GM18870 (cell line): ENCODE data around the gene PRR15L.

ENCODE experiments used
- ATAC-seq: cut with Tn5 transposase; IDR thresholded peaks from one replicate; pipeline ENCODE4 v1.9.1; 2021; ENCODE audit warnings: moderate library complexity; ENCODE audit not compliant: unreplicated experiment

Gene PRR15L

GRCh38 chr17:47962901-47963300 lies 5.2 kb upstream of the PRR15L start:
- no peak for ATAC-seq

- ATAC-seq, result no peak
Measured at GRCh38 chr17:47961406-47961805, 3.7 kb upstream of the PRR15L start.

GRCh38 chr17:47959825-47960655 lies 2.4 kb upstream of the PRR15L start:
- no peak for ATAC-seq

DNA sequence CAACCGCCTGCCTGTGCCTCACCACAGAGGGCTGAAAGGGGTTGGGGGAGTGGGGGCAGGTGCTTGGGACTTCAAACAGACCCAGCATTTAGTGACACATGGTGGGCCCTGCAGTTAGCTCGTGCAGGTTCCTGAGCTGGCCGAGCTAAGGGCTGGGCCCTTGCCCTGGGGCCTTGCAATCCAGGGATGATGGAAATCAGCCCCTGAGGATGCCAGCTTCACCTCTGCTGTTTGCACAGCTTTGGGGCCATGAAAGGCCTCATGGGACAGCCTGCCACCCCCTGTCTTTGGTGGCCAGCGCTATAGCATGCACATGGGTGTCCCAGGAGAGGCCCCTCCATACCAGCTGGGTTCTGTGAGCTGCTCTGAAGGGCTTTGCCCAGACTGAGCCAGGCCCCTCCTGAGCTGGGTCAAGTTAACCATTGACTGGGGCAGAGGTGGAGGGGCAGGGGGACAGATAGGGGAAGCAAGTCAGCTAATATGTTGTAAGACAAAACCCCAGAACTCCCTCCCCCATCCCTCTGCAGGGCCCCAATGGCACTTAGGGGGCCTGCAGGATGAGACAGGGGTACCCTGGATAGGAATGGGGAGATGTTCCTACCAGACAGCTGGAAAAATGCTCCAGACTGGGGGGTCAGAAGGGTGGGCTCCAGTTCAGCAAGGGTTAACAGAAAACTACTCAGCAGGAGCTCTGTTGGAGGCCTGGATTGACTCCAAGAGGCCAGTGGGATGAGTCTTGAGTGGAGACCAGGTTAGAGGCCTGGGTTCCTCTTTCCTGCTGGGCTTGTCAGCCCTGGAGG lies 692 bp downstream of the PRR15L start:
- ATAC-seq, result no peak

GRCh38 chr17:47955497-47956461 lies 1.9 kb downstream of the PRR15L start:
- no peak for ATAC-seq

DNA sequence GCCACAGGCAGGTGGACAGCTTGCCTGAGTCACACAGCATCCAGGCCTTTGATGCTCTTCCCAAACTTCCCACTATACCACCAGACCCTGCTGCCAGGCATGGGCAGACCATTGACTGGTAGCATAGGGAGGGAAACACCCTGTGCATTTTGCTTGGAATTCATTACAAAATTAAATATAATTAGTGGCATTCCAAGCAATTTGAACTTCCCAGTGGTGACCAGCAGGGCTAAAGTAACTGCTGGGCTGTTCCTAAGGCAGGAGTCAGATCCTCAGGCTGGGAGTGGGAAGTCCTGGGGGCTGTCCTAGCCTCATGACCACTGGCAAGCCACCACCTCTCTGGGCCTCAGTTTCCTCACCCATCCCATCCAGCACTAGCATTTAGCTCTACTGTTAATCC lies 3.8 kb downstream of the PRR15L start:
- ATAC-seq, result no peak

DNA sequence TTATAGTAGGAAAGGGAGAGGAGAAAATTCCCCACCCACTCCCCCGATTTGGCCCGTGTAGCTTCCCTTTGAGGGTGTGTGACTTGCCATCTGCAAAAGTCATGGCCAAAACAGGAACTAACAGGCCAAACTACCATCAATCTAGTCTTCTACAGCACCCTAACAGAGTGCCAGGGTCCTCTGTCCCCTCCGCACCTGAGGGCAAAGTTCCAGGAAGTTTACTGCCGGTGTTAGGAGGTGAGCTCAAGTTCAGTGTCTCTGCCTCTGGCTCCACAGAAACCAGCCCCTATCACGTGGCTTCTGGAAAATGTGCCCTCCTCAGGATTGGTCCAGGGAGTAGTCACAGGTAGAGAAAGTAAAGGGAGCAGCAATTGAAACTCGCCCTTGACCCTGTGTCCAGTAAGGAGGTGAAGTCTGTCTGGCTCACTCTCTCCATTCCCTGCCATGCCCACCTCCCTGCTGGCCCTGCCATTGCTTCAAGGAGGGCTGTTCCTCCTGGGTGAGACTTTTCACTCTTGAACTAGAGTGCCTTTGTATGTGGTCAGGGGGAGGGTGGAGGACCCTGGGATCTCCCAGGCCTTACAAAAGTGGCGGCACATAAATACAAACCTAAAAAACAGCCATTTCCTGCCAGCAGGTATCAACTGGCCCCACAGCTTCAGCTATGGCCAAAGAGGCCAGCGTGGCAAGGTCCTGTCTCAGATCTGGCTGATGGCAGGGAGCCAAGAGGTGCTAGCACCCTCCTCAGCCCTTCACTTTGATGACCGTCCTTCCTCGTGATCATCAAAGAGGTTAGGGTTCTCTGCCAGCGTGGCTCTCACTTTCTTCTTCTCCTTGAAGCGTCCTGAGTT lies 5.3 kb downstream of the PRR15L start:
- no peak for ATAC-seq

GRCh38 chr17:47950448-47950847 lies 7.2 kb downstream of the PRR15L start:
- ATAC-seq, result no peak

DNA sequence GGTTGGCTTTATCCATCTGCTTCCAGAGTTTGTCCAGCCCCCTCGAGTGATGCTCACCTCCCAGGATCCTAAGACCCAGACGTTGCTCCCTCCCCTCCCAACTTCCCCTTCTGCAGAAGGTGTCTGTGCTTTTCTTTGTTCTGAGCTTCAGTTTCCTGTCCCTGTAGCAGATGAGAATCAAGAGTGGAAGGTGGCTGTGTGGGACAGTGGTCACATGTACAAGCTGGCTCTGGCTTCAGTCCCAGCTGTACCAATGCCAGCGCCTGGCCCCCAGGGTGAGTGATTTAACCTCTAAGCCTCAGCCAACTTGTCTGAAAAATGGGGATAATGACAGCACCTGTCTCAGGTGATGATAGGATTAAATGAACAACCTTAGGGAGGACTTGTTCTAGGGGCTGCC lies 7.7 kb downstream of the PRR15L start:
- no peak for ATAC-seq

GRCh38 chr17:47949197-47949759 lies 8.4 kb downstream of the PRR15L start:
- no peak for ATAC-seq

DNA sequence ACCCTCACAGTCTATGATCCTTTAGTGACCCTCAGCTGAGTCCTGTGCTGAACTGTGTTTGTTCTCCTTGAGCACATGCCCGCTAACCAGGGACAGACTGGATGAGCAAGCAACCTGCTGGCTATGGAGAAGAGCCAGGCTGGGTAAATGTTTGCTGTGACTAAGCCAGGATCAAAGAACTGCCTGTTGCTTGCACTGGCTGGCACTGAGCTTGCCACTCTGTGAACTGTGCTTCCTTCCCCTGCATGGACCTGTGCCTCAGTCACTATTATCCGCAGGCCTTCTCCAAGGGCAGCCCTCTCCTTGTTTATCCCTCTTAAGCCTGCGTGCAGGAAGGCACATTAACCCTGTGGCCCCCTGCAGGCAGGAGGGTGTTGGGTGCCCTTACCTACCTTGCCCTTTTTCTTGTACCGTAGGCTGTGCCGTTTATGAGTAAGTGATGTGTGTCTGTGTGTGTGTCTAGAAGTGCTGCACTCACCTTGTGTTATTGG lies 8.9 kb downstream of the PRR15L start:
- ATAC-seq, result no peak

DNA sequence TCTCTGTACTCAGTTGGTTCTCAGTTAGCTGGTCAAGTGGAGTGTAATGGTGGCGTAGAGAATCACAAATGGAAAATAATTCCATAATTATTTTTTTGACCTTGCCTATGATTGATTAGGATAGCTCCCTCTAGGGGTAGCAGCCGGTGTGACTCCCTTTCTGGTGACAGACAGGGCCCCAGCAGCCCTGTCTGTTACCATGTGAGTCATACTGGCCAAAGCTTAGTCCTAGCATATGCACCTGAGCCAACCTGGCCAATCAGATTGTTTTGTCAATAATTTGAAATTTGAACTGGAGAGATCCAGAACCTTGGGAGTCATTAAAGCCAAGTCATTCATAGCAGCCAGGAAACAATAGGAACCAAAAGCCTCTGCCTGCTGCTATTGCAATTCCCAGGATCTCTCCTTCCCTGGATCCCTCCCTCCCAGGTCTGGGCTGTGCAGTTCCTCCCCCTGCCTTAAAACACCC lies 10.7 kb downstream of the PRR15L start:
- ATAC-seq, result no peak

DNA sequence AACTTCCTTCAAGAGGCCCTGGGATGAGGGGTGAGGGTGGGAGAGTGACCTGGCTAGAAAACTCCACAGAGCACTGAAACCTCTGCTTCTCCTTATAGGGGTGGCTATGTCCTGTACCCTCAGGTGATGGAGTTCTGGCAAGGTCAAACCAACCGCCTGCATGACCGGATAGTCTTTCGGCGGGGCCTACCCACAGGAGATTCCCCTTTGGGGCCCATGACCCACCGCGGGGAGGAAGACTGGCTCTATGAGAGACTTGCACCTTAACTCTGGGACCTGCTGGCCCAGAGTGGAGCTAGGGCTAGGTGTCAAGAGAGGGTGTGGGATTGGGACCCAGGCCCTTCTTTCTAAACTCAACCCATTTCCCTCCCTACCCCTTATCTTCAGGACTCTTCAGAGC lies 11.2 kb downstream of the PRR15L start:
- no peak for ATAC-seq

DNA sequence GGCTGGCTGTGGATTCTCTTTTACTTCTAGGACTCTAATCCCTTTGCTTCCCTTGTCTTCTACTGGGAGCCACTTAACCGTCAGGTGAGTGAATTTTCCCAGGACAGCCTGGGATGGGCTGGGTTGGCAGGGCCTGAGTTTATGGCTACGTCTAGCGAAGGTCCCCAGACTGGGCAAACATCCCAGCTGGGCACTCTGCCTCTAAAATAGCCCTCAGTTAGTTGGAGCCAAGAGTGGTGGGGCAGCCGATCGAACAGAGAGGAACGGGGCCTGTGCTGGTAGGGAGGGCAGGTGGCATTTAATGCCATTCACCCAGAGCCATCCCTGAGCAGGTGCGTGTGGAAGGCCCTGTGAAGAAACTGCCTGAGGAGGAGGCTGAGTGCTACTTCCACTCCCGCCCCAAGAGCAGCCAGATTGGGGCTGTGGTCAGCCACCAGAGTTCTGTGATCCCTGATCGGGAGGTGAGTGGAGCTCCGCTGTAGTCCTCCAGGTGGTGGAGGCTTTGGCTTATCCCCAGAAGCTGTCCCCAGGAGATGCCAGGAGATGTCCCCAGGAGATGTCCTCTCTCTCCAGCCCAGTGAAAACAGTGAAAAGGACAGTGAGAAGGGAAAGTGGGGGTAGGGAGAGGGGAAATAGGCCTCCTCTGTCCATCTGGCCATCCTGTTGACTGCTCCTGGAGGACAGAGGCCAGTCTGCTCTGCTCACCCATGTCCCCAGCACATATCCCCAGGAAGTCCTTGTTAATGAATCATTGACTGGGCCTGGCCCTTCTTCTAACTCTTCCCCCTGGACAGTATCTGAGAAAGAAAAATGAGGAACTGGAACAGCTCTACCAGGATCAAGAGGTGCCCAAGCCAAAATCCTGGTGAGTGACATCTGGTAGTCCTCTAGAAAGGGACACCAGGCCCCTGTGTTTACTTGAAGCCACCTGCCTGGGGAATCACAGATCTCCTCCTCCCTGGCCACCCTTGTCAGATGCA lies 11.9 kb downstream of the PRR15L start:
- ATAC-seq, result no peak

DNA sequence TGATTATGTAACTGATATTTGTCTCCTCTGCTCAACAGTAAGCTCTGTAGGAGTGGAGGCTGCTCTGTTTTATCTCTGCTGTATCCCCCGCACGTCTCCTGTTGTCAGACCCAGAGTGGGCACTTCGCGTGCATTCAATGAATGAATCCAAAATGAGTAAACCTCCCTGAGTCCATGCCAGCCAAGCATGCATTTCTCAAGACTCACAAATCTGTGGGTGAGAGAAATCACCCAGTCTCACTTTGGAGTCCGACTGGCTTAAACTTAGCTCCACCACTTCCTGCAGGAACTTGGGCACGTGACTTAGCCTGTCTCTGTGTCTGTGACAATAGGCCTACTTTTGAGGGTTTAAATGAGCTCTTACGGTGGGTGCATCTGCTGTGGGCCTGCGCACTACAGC lies 12.6 kb downstream of the PRR15L start:
- ATAC-seq, result no peak

- ATAC-seq, result no peak
Measured at GRCh38 chr17:47942568-47942967, 15.1 kb downstream of the PRR15L start.

DNA sequence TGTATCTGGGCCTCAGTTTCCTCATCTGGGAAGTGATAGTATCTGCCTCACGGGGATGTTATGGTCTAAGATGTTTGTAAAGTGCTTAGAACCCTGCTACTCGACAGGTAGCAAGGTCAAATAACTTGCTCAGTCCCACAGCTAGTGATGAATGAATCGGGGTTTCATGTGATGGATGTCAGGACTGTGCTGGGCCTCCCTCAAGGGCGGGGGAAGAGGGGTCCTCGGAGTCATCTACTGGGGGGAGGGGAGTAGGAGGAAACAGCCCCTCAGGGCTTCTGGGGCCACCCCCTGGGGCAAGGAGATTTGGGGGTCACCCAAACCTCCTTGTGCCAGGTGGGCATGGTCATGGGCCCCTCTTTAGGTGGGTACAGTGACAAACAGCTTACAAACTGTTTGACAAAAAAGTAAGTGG lies 15.6 kb downstream of the PRR15L start:
- ATAC-seq, result no peak
